Measurements from ENCODE around the gene TLCD5.

Gene TLCD5

GRCh38 chr11:120337355-120338106, 12.4 kb downstream of the TLCD5 start:
- no peak for DNase-seq (ENCODE audit: low read depth in 3 of 3)

- DNase-seq (ENCODE audit: low read depth in 3 of 3): no peak
These were observed 13.2 kb downstream of the TLCD5 start for GRCh38 chr11:120338107-120338933.

- no peak for DNase-seq (ENCODE audit: low read depth in 3 of 3)
These were observed 14.3 kb downstream of the TLCD5 start for GRCh38 chr11:120339394-120339890.

GRCh38 chr11:120340529-120340928, 15.4 kb downstream of the TLCD5 start:
- DNase-seq (ENCODE audit: low read depth in 3 of 3): no peak

GRCh38 chr11:120342226-120342625, 17.1 kb downstream of the TLCD5 start:
- no peak for DNase-seq (ENCODE audit: low read depth in 3 of 3)

- no peak for DNase-seq (ENCODE audit: low read depth in 3 of 3)
These were observed 17.6 kb downstream of the TLCD5 start for GRCh38 chr11:120342678-120343077.

- DNase-seq (ENCODE audit: low read depth in 3 of 3): no peak
These were observed 18.3 kb downstream of the TLCD5 start for GRCh38 chr11:120343429-120343828.

- DNase-seq (ENCODE audit: low read depth in 3 of 3): no peak
These were observed 19.4 kb downstream of the TLCD5 start for GRCh38 chr11:120344302-120345004.

GRCh38 chr11:120346233-120346632, 21.1 kb downstream of the TLCD5 start:
- no peak for DNase-seq (ENCODE audit: low read depth in 3 of 3)

- no peak for DNase-seq (ENCODE audit: low read depth in 3 of 3)
These were observed 25.5 kb downstream of the TLCD5 start for GRCh38 chr11:120350637-120351036.

GRCh38 chr11:120352405-120352804, 27.3 kb downstream of the TLCD5 start:
- DNase-seq (ENCODE audit: low read depth in 3 of 3): no peak

- no peak for DNase-seq (ENCODE audit: low read depth in 3 of 3)
These were observed 29.0 kb downstream of the TLCD5 start for GRCh38 chr11:120354068-120354467.

GRCh38 chr11:120354779-120355178, 29.7 kb downstream of the TLCD5 start:
- no peak for DNase-seq (ENCODE audit: low read depth in 3 of 3)

- no peak for DNase-seq (ENCODE audit: low read depth in 3 of 3)
These were observed 32.5 kb downstream of the TLCD5 start for GRCh38 chr11:120357620-120358019.

- no peak for DNase-seq (ENCODE audit: low read depth in 3 of 3)
These were observed 33.6 kb downstream of the TLCD5 start for GRCh38 chr11:120358729-120359128.

GRCh38 chr11:120363436-120363835, 38.3 kb downstream of the TLCD5 start:
- no peak for DNase-seq (ENCODE audit: low read depth in 3 of 3)

GRCh38 chr11:120365512-120365911, 40.4 kb downstream of the TLCD5 start:
- DNase-seq (ENCODE audit: low read depth in 3 of 3): no peak

- no peak for DNase-seq (ENCODE audit: low read depth in 3 of 3)
These were observed 47.2 kb downstream of the TLCD5 start for GRCh38 chr11:120372296-120372695.

GRCh38 chr11:120375076-120375475, 50.0 kb downstream of the TLCD5 start:
- DNase-seq (ENCODE audit: low read depth in 3 of 3): no peak

- no peak for DNase-seq (ENCODE audit: low read depth in 3 of 3)
These were observed 51.6 kb downstream of the TLCD5 start for GRCh38 chr11:120376547-120377182.

- DNase-seq (ENCODE audit: low read depth in 3 of 3): no peak
These were observed 53.4 kb downstream of the TLCD5 start for GRCh38 chr11:120378474-120378873.

GRCh38 chr11:120381401-120381800, 56.3 kb downstream of the TLCD5 start:
- no peak for DNase-seq (ENCODE audit: low read depth in 3 of 3)

Measured in stimulated activated CD4-positive, alpha-beta T cell treated with anti-CD3 and anti-CD28 coated beads, TNF-alpha, amount 100 ng/mL, for 4 hours (primary cell).